Loucy (cell line): ENCODE results near the gene CCDC86.
A peak's percentile ranks its signal among the peaks of the same experiment; 100 is the strongest.

Experiments used
- H2AFZ ChIP-seq: fragments of 200-600 bp; sonication (generic); 2 replicates; pipeline ENCODE4 v1.6.0; 2016; ENCODE audit warnings: antibody characterized with exemption, mild to moderate bottlenecking, low read length, moderate library complexity
- H3F3A ChIP-seq: fragments of 200-600 bp; 2 replicates; pipeline ENCODE4 v1.6.0; 2016; ENCODE audit warnings: antibody characterized with exemption, low read depth, mild to moderate bottlenecking
- H3K27me3 ChIP-seq: fragments of 200-600 bp; sonication (generic); 2 replicates; pipeline ENCODE4 v1.6.1; 2014; ENCODE audit warnings: low read length, mild to moderate bottlenecking; ENCODE audit not compliant: insufficient read depth, poor library complexity, severe bottlenecking
- H3K36me3 ChIP-seq: fragments of 200-600 bp; sonication (generic); 2 replicates; pipeline ENCODE4 v1.6.1; 2016; ENCODE audit warnings: low read length; ENCODE audit not compliant: insufficient read depth
- H3K4me1 ChIP-seq: fragments of 200-600 bp; sonication (generic); 2 replicates; pipeline ENCODE4 v1.5.1; 2014; ENCODE audit warnings: low read length, mild to moderate bottlenecking; ENCODE audit not compliant: insufficient read depth, poor library complexity, severe bottlenecking
- H3K4me2 ChIP-seq: fragments of 200-600 bp; sonication (generic); 2 replicates; pipeline ENCODE4 v1.6.0; 2014; ENCODE audit warnings: antibody characterized with exemption, low read length, low read depth, mild to moderate bottlenecking; ENCODE audit not compliant: poor library complexity, severe bottlenecking
- H3K4me3 ChIP-seq: fragments of 200-600 bp; sonication (generic); 2 replicates; pipeline ENCODE4 v1.5.1; 2014; ENCODE audit warnings: low read length, mild to moderate bottlenecking, mixed read lengths; ENCODE audit not compliant: poor library complexity, severe bottlenecking
- H3K79me2 ChIP-seq: fragments of 200-600 bp; sonication (generic); 2 replicates; pipeline ENCODE4 v1.6.1; 2014; ENCODE audit warnings: low read length; ENCODE audit not compliant: insufficient read depth
- H3K9ac ChIP-seq: fragments of 200-600 bp; sonication (generic); 2 replicates; pipeline ENCODE4 v1.6.0; 2014; ENCODE audit warnings: mild to moderate bottlenecking, low read depth, low read length, moderate library complexity; ENCODE audit not compliant: poor library complexity, severe bottlenecking
- H3K9me2 ChIP-seq: fragments of 200-600 bp; sonication (generic); replicated peaks from 2 replicates; pipeline ENCODE4 v1.6.1; 2016; ENCODE audit warnings: low read depth, low read length, mixed read lengths
- H3K9me3 ChIP-seq: fragments of 200-600 bp; sonication (generic); 2 replicates; pipeline ENCODE4 v1.6.1; 2014; ENCODE audit warnings: mild to moderate bottlenecking, antibody characterized with exemption, low read length, low read depth; ENCODE audit not compliant: insufficient read depth
- H4K20me1 ChIP-seq: fragments of 200-600 bp; sonication (generic); 2 replicates; pipeline ENCODE4 v1.6.0; 2014; ENCODE audit warnings: antibody characterized with exemption, low read length, mild to moderate bottlenecking; ENCODE audit not compliant: insufficient read depth, poor library complexity, severe bottlenecking
- CTCF ChIP-seq: fragments of 200-600 bp; sonication (generic); conservative IDR thresholded peaks from 2 replicates; pipeline ENCODE4 v1.5.1; 2014; ENCODE audit warnings: mild to moderate bottlenecking, antibody characterized with exemption, low read length
- EZH2phosphoT487 ChIP-seq: fragments of 200-600 bp; IDR thresholded peaks from 2 replicates; pipeline ENCODE4 v1.6.1; 2018; ENCODE audit warnings: antibody characterized with exemption, mild to moderate bottlenecking, moderate library complexity, borderline replicate concordance

The CCDC86 gene

GRCh38 chr11:60869451-60869825, 27.5 kb downstream of the CCDC86 start:
- Histone ChIP-seq H3K9me2 (no peaks in the 10 kb centered on the region), H2AFZ (no peak overlapping the region), H3K79me2 (no peaks in the 10 kb centered on the region), H3F3A (0 out of 2 replicates have a peak, but pooled peaks cover 2% of the 10 kb centered on the region), H3K4me1 (peaks cover 81% of the 10 kb centered on the region), H4K20me1 (no peaks in the 10 kb centered on the region), H3K9me3 (no peaks in the 10 kb centered on the region), H3K36me3 (no peaks in the 10 kb centered on the region), H3K27me3 (no peaks in the 10 kb centered on the region), H3K4me2 (no peak overlapping the region), H3K4me3 (no peak overlapping the region), H3K9ac (no peak overlapping the region)
- TF ChIP-seq CTCF: no peak
- TF ChIP-seq EZH2phosphoT487: no peak

- Histone ChIP-seq H3K9me3 (no peaks in the 10 kb centered on the region), H3K79me2 (no peaks in the 10 kb centered on the region), H3K36me3 (no peaks in the 10 kb centered on the region), H2AFZ (no peak overlapping the region), H3F3A (no peaks in the 10 kb centered on the region), H3K9ac (peak overlapping the region; percentile 49), H4K20me1 (no peaks in the 10 kb centered on the region), H3K4me2 (peak overlapping the region; percentile 66), H3K4me3 (peak overlapping the region; percentile 47), H3K4me1 (peaks cover 73% of the 10 kb centered on the region), H3K27me3 (no peaks in the 10 kb centered on the region), H3K9me2 (no peaks in the 10 kb centered on the region)
- TF ChIP-seq EZH2phosphoT487 (no peak), CTCF (no peak)
Measured at GRCh38 chr11:60870276-60870675, 28.4 kb downstream of the CCDC86 start.

DNA sequence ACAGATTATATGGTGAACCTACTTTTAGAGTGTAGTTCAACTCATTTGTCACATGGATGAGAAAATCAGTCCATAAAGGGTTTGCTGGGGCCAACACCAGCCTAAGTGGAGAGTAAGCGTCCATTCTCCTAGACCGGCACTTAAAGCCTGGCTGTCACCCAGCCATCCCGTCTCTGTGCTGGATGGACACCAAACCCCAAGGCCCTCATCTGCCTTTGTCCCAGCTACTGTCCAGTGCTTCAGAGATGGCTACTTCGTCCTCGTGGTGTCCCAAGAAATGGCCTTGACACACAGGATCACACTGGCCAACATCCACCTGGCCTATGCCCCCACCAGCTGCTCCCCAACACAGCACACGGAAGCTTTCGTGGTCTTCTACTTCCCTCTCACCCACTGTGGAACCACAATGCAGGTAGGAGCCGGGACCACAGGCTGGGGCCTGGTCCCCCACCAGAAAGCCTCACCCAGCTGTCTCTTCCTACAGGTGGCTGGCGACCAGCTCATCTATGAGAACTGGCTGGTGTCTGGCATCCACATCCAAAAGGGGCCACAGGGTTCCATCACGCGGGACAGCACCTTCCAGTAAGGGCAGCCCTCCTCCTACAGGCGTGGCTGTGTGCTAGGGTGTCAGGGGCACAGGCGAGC, 28.9 kb downstream of the CCDC86 start:
- Histone ChIP-seq H3K27me3 (no peaks in the 10 kb centered on the region), H3K4me1 (peaks cover 70% of the 10 kb centered on the region), H3K9me3 (no peaks in the 10 kb centered on the region), H3K4me2 (peak overlapping the region; percentile 66), H3F3A (no peaks in the 10 kb centered on the region), H4K20me1 (no peaks in the 10 kb centered on the region), H3K79me2 (no peaks in the 10 kb centered on the region), H2AFZ (no peak overlapping the region), H3K4me3 (peak overlapping the region; percentile 47), H3K9me2 (no peaks in the 10 kb centered on the region), H3K36me3 (no peaks in the 10 kb centered on the region), H3K9ac (peak overlapping the region; percentile 49)
- TF ChIP-seq EZH2phosphoT487 (no peak), CTCF (no peak)
